CD14-positive monocyte (primary cell): ENCODE measurements around the gene FAM221B. TPM values are rescaled to one million over a fixed set of nuclear protein-coding genes. Genes with fewer than 3 reads are reported as not detected.

ENCODE experiments used
- DNase-seq, 3 donors: peaks; one replicate each; pipeline ENCODE4 v3.0.0-alpha.2; 2011 to 2022
- H2AFZ ChIP-seq: 2 replicates; pipeline ENCODE4 v1.6.0; 2012; ENCODE audit warnings: mild to moderate bottlenecking, low read depth, low read length, inconsistent platforms; ENCODE audit not compliant: insufficient read depth, poor library complexity, severe bottlenecking
- H3K27ac ChIP-seq, 2 donors: 1 replicate in 1 of 2; 2 replicates in 1 of 2; pipeline ENCODE4 v1.5.1; 2012 to 2013; ENCODE audit warnings: low read length in 2 of 2, control low read depth in 1 of 2, inconsistent platforms in 1 of 2, low read depth in 1 of 2, mild to moderate bottlenecking in 1 of 2
- H3K27me3 ChIP-seq, 2 donors: one replicate each; pipeline versions ENCODE4 v1.6.0 to v1.6.1; 2011 to 2013; ENCODE audit warnings: low read length in 2 of 2; ENCODE audit not compliant: control insufficient read depth in 2 of 2, insufficient read depth in 2 of 2
- H3K36me3 ChIP-seq, 2 donors: replicated peaks in 1 of 2; 1 replicate in 1 of 2; 2 replicates in 1 of 2; pipeline versions ENCODE4 v1.5.1 to v1.6.1; 2012 to 2013; ENCODE audit warnings: low read length in 2 of 2, control low read depth in 1 of 2, inconsistent platforms in 1 of 2, mild to moderate bottlenecking in 1 of 2; ENCODE audit not compliant: insufficient read depth in 2 of 2, control insufficient read depth in 1 of 2
- H3K4me1 ChIP-seq, 2 donors: 1 replicate in 1 of 2; 2 replicates in 1 of 2; pipeline versions ENCODE4 v1.5.1 to v1.6.1; 2012 to 2013; ENCODE audit warnings: low read length in 2 of 2, control low read depth in 1 of 2, inconsistent platforms in 1 of 2, mild to moderate bottlenecking in 1 of 2, moderate library complexity in 1 of 2; ENCODE audit not compliant: insufficient read depth in 2 of 2, control insufficient read depth in 1 of 2
- H3K4me2 ChIP-seq: replicated peaks from 2 replicates; pipeline ENCODE3; 2012; ENCODE audit warnings: low read length, moderate library complexity, mild to moderate bottlenecking; ENCODE audit not compliant: poor library complexity, severe bottlenecking; ENCODE audit errors: extremely low read depth
- H3K4me3 ChIP-seq, 3 experiments: fragments of 200-600 bp in 1 of 3; sonication (generic) in 1 of 3; replicated peaks in 1 of 3; 1 replicate in 2 of 3; 2 replicates in 1 of 3; pipeline ENCODE4 v1.5.1; 2011 to 2013; ENCODE audit warnings: low read length in 3 of 3, mild to moderate bottlenecking in 3 of 3, control low read depth in 2 of 3, low read depth in 2 of 3, inconsistent platforms in 1 of 3, moderate library complexity in 1 of 3
- H3K79me2 ChIP-seq: 2 replicates; pipeline ENCODE4 v1.6.0; 2012; ENCODE audit warnings: mild to moderate bottlenecking, control low read depth, inconsistent platforms, low read length, moderate library complexity; ENCODE audit not compliant: insufficient read depth
- H3K9ac ChIP-seq: 2 replicates; pipeline ENCODE4 v1.6.0; 2017; ENCODE audit warnings: low read length, mild to moderate bottlenecking; ENCODE audit not compliant: insufficient read depth, poor library complexity, severe bottlenecking
- H3K9me3 ChIP-seq, 2 donors: replicated peaks in 1 of 2; 1 replicate in 1 of 2; 2 replicates in 1 of 2; pipeline versions ENCODE4 v1.5.1 to v1.6.1; 2012 to 2013; ENCODE audit warnings: low read length in 2 of 2, control low read depth in 1 of 2; ENCODE audit not compliant: control insufficient read depth in 1 of 2, insufficient read depth in 1 of 2
- H4K20me1 ChIP-seq: 2 replicates; pipeline ENCODE4 v1.6.0; 2012; ENCODE audit warnings: mild to moderate bottlenecking, low read length, control low read depth, moderate library complexity; ENCODE audit not compliant: insufficient read depth
- H3K27ac Mint-ChIP-seq, 7 donors: one replicate each; pipeline ENCODE4 v1.8.0; 2020; ENCODE audit warnings: mild to moderate bottlenecking in 7 of 7, mixed read lengths in 7 of 7, moderate library complexity in 6 of 7, inconsistent platforms in 2 of 7
- H3K27me3 Mint-ChIP-seq, 3 donors: one replicate each; pipeline ENCODE4 v1.8.0; 2021 to 2022; ENCODE audit warnings: low read depth in 3 of 3, mild to moderate bottlenecking in 3 of 3, mixed read lengths in 3 of 3, moderate library complexity in 3 of 3, inconsistent platforms in 1 of 3
- H3K36me3 Mint-ChIP-seq, 2 donors: one replicate each; pipeline ENCODE4 v1.8.0; 2020; ENCODE audit warnings: mixed read lengths in 2 of 2, inconsistent platforms in 1 of 2, mild to moderate bottlenecking in 1 of 2
- H3K4me1 Mint-ChIP-seq: one replicate; pipeline ENCODE4 v1.8.0; 2020; ENCODE audit warnings: mild to moderate bottlenecking, mixed read lengths
- H3K4me3 Mint-ChIP-seq, 2 donors: one replicate each; pipeline ENCODE4 v1.8.0; 2020; ENCODE audit warnings: mild to moderate bottlenecking in 2 of 2, mixed read lengths in 2 of 2, moderate library complexity in 1 of 2
- H3K9me3 Mint-ChIP-seq, 7 donors: one replicate each; pipeline ENCODE4 v1.8.0; 2020 to 2022; ENCODE audit warnings: mixed read lengths in 7 of 7, mild to moderate bottlenecking in 6 of 7, moderate library complexity in 6 of 7, inconsistent platforms in 2 of 7
- WGBS: methylation state at CpG from one replicate; pipeline ENCODE4 v1.1.5; 2013; ENCODE audit warnings: missing lambda C conversion rate; ENCODE audit not compliant: insufficient coverage; 5-methylcytosine and 5-hydroxymethylcytosine counted together
- intact Hi-C, 2 donors: fragments of 100-400 bp; cut with micrococcal nuclease; formaldehyde crosslinking; loops; one replicate each; pipeline versions ENCODE4 v1.15.0 to v1.15.1; 2023
- polyA plus RNA-seq, 3 donors: library from polyadenylated mRNA; depleted of rRNA in 1 of 3; unstranded in 2 of 3; stranded (reverse) in 1 of 3; fragments of 300-500 nt in 2 of 3; fragments of >200 nt in 1 of 3; fragmentation: Illumina TruSeq in 2 of 3; gene quantifications; 1 replicate in 2 of 3; 2 replicates in 1 of 3; pipeline ENCODE4 v1.2.3, GENCODE V29; 2012 to 2021
- TF ChIP-seq, protein P1 (sequence below): fragments of 200-600 bp; IDR thresholded peaks from one replicate; pipeline ENCODE4 v1.8.0; 2022; ENCODE audit warnings: antibody characterized with exemption, mild to moderate bottlenecking

FAM221B gene
- polyA plus RNA-seq, 3 donors = 0.05 to 0.63 TPM; not detected in 1

DNA sequence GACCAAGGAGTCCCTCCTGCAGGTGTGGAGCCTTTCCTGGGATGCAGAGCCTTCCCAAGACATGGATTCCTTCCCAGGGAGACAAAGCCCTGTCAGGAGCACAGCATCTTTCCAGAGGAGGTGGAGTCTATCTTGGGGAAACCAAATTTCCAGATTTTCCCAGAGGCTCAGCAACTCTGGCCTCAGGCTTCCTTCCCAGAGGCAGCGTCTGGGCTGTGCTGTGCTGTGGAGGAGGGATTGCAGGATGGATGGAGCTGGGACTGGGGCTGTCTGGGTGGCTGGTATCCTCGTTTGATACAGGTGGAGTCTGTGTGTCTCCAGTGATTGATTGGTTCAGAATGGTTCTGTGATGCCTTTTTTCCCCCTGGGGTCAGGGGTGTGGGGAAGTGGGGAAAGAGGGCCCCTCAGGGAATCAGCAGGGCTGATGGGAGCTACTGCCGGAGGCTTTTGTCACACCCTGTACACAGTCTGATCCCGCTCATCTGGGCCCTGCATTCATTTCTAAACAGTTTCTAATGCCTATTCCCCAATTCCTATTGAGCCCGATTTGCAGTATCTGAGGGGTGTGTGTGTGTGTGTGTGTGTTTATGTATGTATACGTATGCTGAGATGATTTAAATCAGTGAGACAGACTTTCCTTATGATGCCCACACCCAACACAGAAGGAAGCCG lies 25.7 kb upstream of the FAM221B start:
- no peak overlapping the region for H3K27ac Mint-ChIP-seq
- Histone ChIP-seq H3K36me3 (no peaks in the 10 kb centered on the region), H3K4me2 (no peak overlapping the region), H3K9me3 (no peaks in the 10 kb centered on the region), H3K27ac (no peak overlapping the region), H3K9ac (no peak overlapping the region), H2AFZ (no peak overlapping the region), H3K4me1 (peaks cover 4 to 16% of the 10 kb centered on the region in 2 donors), H3K4me3 (no peak overlapping the region), H3K79me2 (no peaks in the 10 kb centered on the region), H4K20me1 (no peaks in the 10 kb centered on the region), H3K27me3 (peaks cover 12 to 65% of the 10 kb centered on the region in 2 donors)
- DNase-seq = no peak
- WGBS = 93% methylated on average over 2 of the region's 7 CpGs
- peak overlapping the region in 1 of 2 donors; percentile 12 for H3K4me3 Mint-ChIP-seq
- TF ChIP-seq, protein P1, sequence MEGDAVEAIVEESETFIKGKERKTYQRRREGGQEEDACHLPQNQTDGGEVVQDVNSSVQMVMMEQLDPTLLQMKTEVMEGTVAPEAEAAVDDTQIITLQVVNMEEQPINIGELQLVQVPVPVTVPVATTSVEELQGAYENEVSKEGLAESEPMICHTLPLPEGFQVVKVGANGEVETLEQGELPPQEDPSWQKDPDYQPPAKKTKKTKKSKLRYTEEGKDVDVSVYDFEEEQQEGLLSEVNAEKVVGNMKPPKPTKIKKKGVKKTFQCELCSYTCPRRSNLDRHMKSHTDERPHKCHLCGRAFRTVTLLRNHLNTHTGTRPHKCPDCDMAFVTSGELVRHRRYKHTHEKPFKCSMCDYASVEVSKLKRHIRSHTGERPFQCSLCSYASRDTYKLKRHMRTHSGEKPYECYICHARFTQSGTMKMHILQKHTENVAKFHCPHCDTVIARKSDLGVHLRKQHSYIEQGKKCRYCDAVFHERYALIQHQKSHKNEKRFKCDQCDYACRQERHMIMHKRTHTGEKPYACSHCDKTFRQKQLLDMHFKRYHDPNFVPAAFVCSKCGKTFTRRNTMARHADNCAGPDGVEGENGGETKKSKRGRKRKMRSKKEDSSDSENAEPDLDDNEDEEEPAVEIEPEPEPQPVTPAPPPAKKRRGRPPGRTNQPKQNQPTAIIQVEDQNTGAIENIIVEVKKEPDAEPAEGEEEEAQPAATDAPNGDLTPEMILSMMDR = no peak
- H3K9me3 Mint-ChIP-seq = peaks cover 0 to 4% (median 0%) of the 10 kb centered on the region in 7 donors
- H3K36me3 Mint-ChIP-seq = peaks cover 4 to 9% of the 10 kb centered on the region in 2 donors
- intact Hi-C loops = loop anchor here in 1 of 2 donors (10.0 kb wide), 1 partner anchor 61 kb away; no protein-coding TSS in a partner anchor
- H3K4me1 Mint-ChIP-seq = peaks cover 18% of the 10 kb centered on the region
- peaks cover 56 to 70% (median 62%) of the 10 kb centered on the region in 3 donors for H3K27me3 Mint-ChIP-seq

- Histone ChIP-seq H3K79me2 (no peaks in the 10 kb centered on the region), H3K4me1 (peaks cover 4 to 6% of the 10 kb centered on the region in 2 donors), H3K9me3 (no peaks in the 10 kb centered on the region), H3K4me2 (no peak overlapping the region), H3K36me3 (no peaks in the 10 kb centered on the region), H3K27me3 (peaks cover 16 to 68% of the 10 kb centered on the region in 2 donors), H3K4me3 (no peak overlapping the region), H3K27ac (no peak overlapping the region), H3K9ac (no peak overlapping the region), H4K20me1 (no peaks in the 10 kb centered on the region), H2AFZ (no peak overlapping the region)
- TF ChIP-seq, protein P1 = no peak
- peak overlapping the region; percentile 32 to 43 for H3K4me3 Mint-ChIP-seq
- H3K27me3 Mint-ChIP-seq = peaks cover 48 to 74% (median 70%) of the 10 kb centered on the region in 3 donors
- peaks cover 0 to 4% (median 0%) of the 10 kb centered on the region in 7 donors for H3K9me3 Mint-ChIP-seq
- peaks cover 12% of the 10 kb centered on the region for H3K4me1 Mint-ChIP-seq
- 86% methylated on average over 25 of the region's 25 CpGs for WGBS
- no peak overlapping the region for H3K27ac Mint-ChIP-seq
- intact Hi-C loops = loop anchor here in 1 of 2 donors (10.0 kb wide), 1 partner anchor 62 kb away; no protein-coding TSS in a partner anchor
- H3K36me3 Mint-ChIP-seq = peaks cover 11 to 16% of the 10 kb centered on the region in 2 donors
- DNase-seq = no peak
Observed at GRCh38 chr9:35852876-35853865, 24.6 kb upstream of the FAM221B start.
